Neuronal stem cell (in vitro differentiated cells): ENCODE results near the gene SV2B.

Source experiments
- DNase-seq: peaks from one replicate; pipeline ENCODE4 v3.0.0-alpha.2; 2013; ENCODE audit warnings: low spot score
- H2AFZ ChIP-seq: one replicate; pipeline ENCODE4 v1.6.1; 2013; ENCODE audit warnings: mild to moderate bottlenecking, low read length, inconsistent platforms
- H2AK5ac ChIP-seq: 2 replicates; pipeline ENCODE4 v1.6.1; 2013; ENCODE audit warnings: low read depth, mild to moderate bottlenecking, inconsistent platforms, low read length, moderate library complexity, mixed read lengths
- H2BK120ac ChIP-seq: 2 replicates; pipeline ENCODE4 v1.6.1; 2013; ENCODE audit warnings: low read depth, mild to moderate bottlenecking, inconsistent platforms, low read length, moderate library complexity, mixed read lengths
- H2BK12ac ChIP-seq: one replicate; pipeline ENCODE4 v1.6.1; 2013; ENCODE audit warnings: low read length, inconsistent platforms
- H2BK15ac ChIP-seq: 2 replicates; pipeline ENCODE4 v1.6.1; 2013; ENCODE audit warnings: mild to moderate bottlenecking, low read length, inconsistent platforms, mixed read lengths
- H2BK5ac ChIP-seq: one replicate; pipeline ENCODE4 v1.6.1; 2013; ENCODE audit warnings: inconsistent platforms, mild to moderate bottlenecking, low read length, moderate library complexity
- H3K14ac ChIP-seq: one replicate; pipeline ENCODE4 v1.6.1; 2013; ENCODE audit warnings: low read length, inconsistent platforms
- H3K18ac ChIP-seq: 2 replicates; pipeline ENCODE4 v1.6.1; 2013; ENCODE audit warnings: low read length, inconsistent platforms
- H3K23ac ChIP-seq: 2 replicates; pipeline ENCODE4 v1.6.1; 2013; ENCODE audit warnings: low read depth, mild to moderate bottlenecking, mixed read lengths, low read length, inconsistent platforms; ENCODE audit not compliant: poor library complexity
- H3K27ac ChIP-seq: replicated peaks from 3 replicates; pipeline ENCODE4 v1.5.1; 2013; ENCODE audit warnings: low read length, inconsistent platforms
- H3K27me3 ChIP-seq, 3 experiments: 2 replicates each; pipeline ENCODE4 v1.6.1; 2013; ENCODE audit warnings: low read length in 3 of 3, mild to moderate bottlenecking in 2 of 3, inconsistent platforms in 1 of 3, low read depth in 1 of 3, mixed read lengths in 1 of 3, moderate library complexity in 1 of 3; ENCODE audit not compliant: control insufficient read depth in 3 of 3, insufficient read depth in 3 of 3
- H3K36me3 ChIP-seq, 2 donors: replicated peaks in 1 of 2; 2 replicates each; pipeline ENCODE4 v1.6.1; 2013; ENCODE audit warnings: low read length in 2 of 2; ENCODE audit not compliant: control insufficient read depth in 2 of 2, insufficient read depth in 2 of 2
- H3K4ac ChIP-seq: 2 replicates; pipeline ENCODE4 v1.6.1; 2013; ENCODE audit warnings: inconsistent platforms, mild to moderate bottlenecking, low read length, moderate library complexity
- H3K4me1 ChIP-seq, 2 donors: 1 replicate in 1 of 2; 2 replicates in 1 of 2; pipeline ENCODE4 v1.6.1; 2013; ENCODE audit warnings: low read length in 2 of 2, low read depth in 1 of 2; ENCODE audit not compliant: control insufficient read depth in 2 of 2, insufficient read depth in 1 of 2
- H3K4me2 ChIP-seq: one replicate; pipeline ENCODE4 v1.6.1; 2013; ENCODE audit warnings: mild to moderate bottlenecking, low read length, inconsistent platforms; ENCODE audit not compliant: insufficient read depth, poor library complexity, severe bottlenecking
- H3K4me3 ChIP-seq, 2 donors: 2 replicates each; pipeline ENCODE4 v1.5.1; 2013; ENCODE audit warnings: low read length in 2 of 2, mild to moderate bottlenecking in 2 of 2, inconsistent platforms in 1 of 2, moderate library complexity in 1 of 2
- H3K79me1 ChIP-seq: one replicate; pipeline ENCODE4 v1.6.1; 2013; ENCODE audit warnings: low read depth, mild to moderate bottlenecking, inconsistent platforms, low read length, moderate library complexity
- H3K9ac ChIP-seq: one replicate; pipeline ENCODE4 v1.6.1; 2013; ENCODE audit warnings: mild to moderate bottlenecking, low read depth, low read length, inconsistent platforms; ENCODE audit not compliant: poor library complexity
- H3K9me3 ChIP-seq, 2 donors: replicated peaks in 1 of 2; 2 replicates each; pipeline versions ENCODE3 to v1.6.1; 2013; ENCODE audit warnings: low read length in 2 of 2, mild to moderate bottlenecking in 2 of 2, inconsistent platforms in 1 of 2, low read depth in 1 of 2, mixed read lengths in 1 of 2, moderate library complexity in 1 of 2; ENCODE audit not compliant: control insufficient read depth in 2 of 2, insufficient read depth in 1 of 2
- H4K8ac ChIP-seq: one replicate; pipeline ENCODE4 v1.6.1; 2013; ENCODE audit warnings: low read depth, mild to moderate bottlenecking, inconsistent platforms, low read length, moderate library complexity
- H4K91ac ChIP-seq: one replicate; pipeline ENCODE4 v1.6.1; 2013; ENCODE audit warnings: low read length, low read depth, mild to moderate bottlenecking, inconsistent platforms; ENCODE audit not compliant: poor library complexity
- WGBS, 2 donors: extraction: QIAGEN DNeasy Blood & Tissue Kit; methylation state at CpG; one replicate each; pipeline ENCODE4 v1.1.7; 2013; ENCODE audit warnings: missing lambda C conversion rate in 2 of 2, mixed read lengths in 1 of 2; ENCODE audit not compliant: insufficient read length in 2 of 2, insufficient replicate concordance in 1 of 2; ENCODE audit errors: extremely low coverage in 2 of 2; 5-methylcytosine and 5-hydroxymethylcytosine counted together

Gene SV2B

DNA sequence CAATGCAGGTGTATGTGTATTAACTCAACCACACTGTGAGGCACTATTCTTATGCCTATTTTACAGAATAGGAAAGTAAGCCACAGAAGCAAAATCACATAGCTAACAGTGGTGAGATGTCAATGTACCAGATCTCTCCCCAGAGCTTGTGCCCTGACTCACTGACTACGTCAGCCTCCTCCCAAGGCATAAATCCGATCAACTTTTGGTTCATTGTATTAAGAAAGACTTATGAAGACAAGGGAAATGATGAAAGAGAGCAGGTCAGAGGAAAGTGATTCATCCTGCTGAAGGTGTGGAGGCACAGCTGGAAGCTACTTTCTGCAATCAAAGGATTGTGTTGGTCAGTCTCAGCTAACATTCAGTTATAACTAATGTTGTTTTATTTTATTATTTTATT, 33.0 kb upstream of the SV2B start:
- no peak overlapping the region for H2BK15ac ChIP-seq
- peaks cover 0 to 5% of the 10 kb centered on the region in 2 donors for H3K4me1 ChIP-seq
- no peak for DNase-seq
- H3K9me3 ChIP-seq, result peaks cover 0 to 5% of the 10 kb centered on the region in 2 donors
- no peaks in the 10 kb centered on the region for H3K79me1 ChIP-seq
- H2BK5ac ChIP-seq, result no peak overlapping the region
- no peak overlapping the region for H3K18ac ChIP-seq
- no peak overlapping the region for H3K4me3 ChIP-seq
- H4K91ac ChIP-seq, result no peak overlapping the region
- no peak overlapping the region for H3K23ac ChIP-seq
- H2BK120ac ChIP-seq, result no peak overlapping the region
- H4K8ac ChIP-seq, result no peak overlapping the region
- H2AK5ac ChIP-seq, result no peak overlapping the region
- no peak overlapping the region for H3K9ac ChIP-seq
- no peak overlapping the region for H3K4ac ChIP-seq
- no peak overlapping the region for H2AFZ ChIP-seq
- H3K27me3 ChIP-seq, result peaks cover 0 to 8% (median 0%) of the 10 kb centered on the region in 3 experiments
- H3K27ac ChIP-seq, result no peak overlapping the region
- no peaks in the 10 kb centered on the region for H3K36me3 ChIP-seq
- no peak overlapping the region for H3K14ac ChIP-seq
- H3K4me2 ChIP-seq, result no peak overlapping the region
- WGBS, 2 donors, result no CpG with 5 or more reads among the region's 2 CpGs
- H2BK12ac ChIP-seq, result no peak overlapping the region

DNA sequence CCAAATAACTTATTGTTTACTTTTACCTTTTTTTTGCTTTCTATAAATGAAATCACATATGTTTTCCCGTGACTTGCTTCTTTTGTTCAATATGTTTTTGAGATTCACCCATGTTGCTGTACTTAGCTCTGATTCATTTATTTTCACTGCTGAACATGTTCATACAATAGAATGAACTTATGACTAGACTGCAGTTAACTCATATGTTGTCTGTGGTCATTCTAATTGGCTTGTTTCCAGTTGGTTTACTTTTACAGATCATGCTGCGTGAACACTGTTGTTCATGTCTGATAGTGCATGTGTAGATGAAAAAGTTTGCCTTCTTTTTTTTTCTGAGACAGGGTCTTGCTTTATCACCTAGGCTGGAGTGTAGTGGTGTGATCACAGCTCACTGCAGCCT, 31.6 kb upstream of the SV2B start:
- Histone ChIP-seq H2BK120ac (no peak overlapping the region), H3K27ac (no peak overlapping the region), H2BK12ac (no peak overlapping the region), H3K4me1 (peaks cover 0 to 2% of the 10 kb centered on the region in 2 donors), H4K91ac (no peak overlapping the region), H3K36me3 (no peaks in the 10 kb centered on the region), H3K18ac (no peak overlapping the region), H3K14ac (no peak overlapping the region), H3K9ac (no peak overlapping the region), H3K9me3 (peaks cover 0 to 5% of the 10 kb centered on the region in 2 donors), H3K23ac (no peak overlapping the region), H4K8ac (no peak overlapping the region), H2AK5ac (no peak overlapping the region), H3K27me3 (peaks cover 0 to 8% (median 0%) of the 10 kb centered on the region in 3 experiments), H3K4me3 (no peak overlapping the region), H2AFZ (no peak overlapping the region), H2BK5ac (no peak overlapping the region), H3K79me1 (no peaks in the 10 kb centered on the region), H3K4me2 (no peak overlapping the region), H3K4ac (no peak overlapping the region), H2BK15ac (no peak overlapping the region)
- DNase-seq, result no peak
- WGBS, 2 donors, result no CpG with 5 or more reads among the region's 2 CpGs

DNA sequence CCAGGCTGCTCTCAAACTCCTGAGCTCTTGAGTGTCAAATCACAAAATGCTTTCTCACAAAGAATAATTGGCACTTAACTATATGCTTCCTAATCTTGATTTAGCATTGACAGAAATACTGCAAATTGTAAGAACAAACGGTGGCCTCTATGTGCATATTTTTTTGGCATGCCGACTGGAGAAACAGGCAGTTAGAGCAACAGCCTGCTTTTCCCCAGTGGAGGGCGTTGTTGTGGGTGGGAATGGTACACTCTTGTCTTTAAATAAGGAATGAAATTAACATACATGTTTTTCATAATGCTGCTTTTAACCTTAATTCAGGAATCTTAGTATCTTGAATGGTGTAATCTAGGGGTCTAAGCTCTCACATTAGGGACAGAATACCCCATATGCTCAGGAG, 31.1 kb upstream of the SV2B start:
- H2BK120ac ChIP-seq, result no peak overlapping the region
- H3K27me3 ChIP-seq, result peaks cover 0 to 8% (median 0%) of the 10 kb centered on the region in 3 experiments
- no peaks in the 10 kb centered on the region for H3K79me1 ChIP-seq
- peaks cover 0 to 5% of the 10 kb centered on the region in 2 donors for H3K9me3 ChIP-seq
- H3K18ac ChIP-seq, result no peak overlapping the region
- no peak overlapping the region for H2BK5ac ChIP-seq
- no peak overlapping the region for H3K4me3 ChIP-seq
- no peak overlapping the region for H3K4me2 ChIP-seq
- no peak overlapping the region for H3K9ac ChIP-seq
- H2BK12ac ChIP-seq, result no peak overlapping the region
- no peak overlapping the region for H2AFZ ChIP-seq
- DNase-seq, result no peak
- no peak overlapping the region for H3K23ac ChIP-seq
- peaks cover 0 to 2% of the 10 kb centered on the region in 2 donors for H3K4me1 ChIP-seq
- H3K4ac ChIP-seq, result no peak overlapping the region
- no CpG with 5 or more reads among the region's 3 CpGs for WGBS, 2 donors
- H2BK15ac ChIP-seq, result no peak overlapping the region
- no peak overlapping the region for H4K91ac ChIP-seq
- H4K8ac ChIP-seq, result no peak overlapping the region
- no peak overlapping the region for H3K14ac ChIP-seq
- H3K36me3 ChIP-seq, result no peaks in the 10 kb centered on the region
- no peak overlapping the region for H2AK5ac ChIP-seq
- no peak overlapping the region for H3K27ac ChIP-seq

DNA sequence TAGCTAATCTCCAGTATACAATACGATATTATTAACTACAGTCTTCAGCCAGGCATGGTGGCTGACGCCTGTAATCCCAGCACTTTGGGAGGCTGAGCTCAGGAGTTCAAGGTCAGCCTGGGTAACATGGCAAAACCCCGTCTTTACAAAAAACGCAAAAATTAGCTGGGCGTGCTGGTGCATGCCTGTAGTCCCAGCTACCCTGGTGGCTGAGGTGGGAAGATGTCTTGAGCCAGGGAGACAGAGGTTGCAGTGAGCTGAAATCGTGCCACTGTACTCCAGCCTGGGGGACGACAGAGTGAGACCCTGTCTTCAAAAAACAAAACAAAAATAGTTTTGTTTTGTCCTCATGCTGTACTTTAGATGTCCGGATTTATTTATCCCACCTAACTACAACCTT, 29.2 kb upstream of the SV2B start:
- no CpG with 5 or more reads among the region's 8 CpGs for WGBS, 2 donors
- H2BK12ac ChIP-seq, result no peak overlapping the region
- no peak overlapping the region for H3K18ac ChIP-seq
- no peak overlapping the region for H3K4ac ChIP-seq
- no peak overlapping the region for H2AK5ac ChIP-seq
- no peak overlapping the region for H4K91ac ChIP-seq
- no peak overlapping the region for H2AFZ ChIP-seq
- no peaks in the 10 kb centered on the region for H3K36me3 ChIP-seq
- H3K9me3 ChIP-seq, result no peaks in the 10 kb centered on the region
- H3K4me2 ChIP-seq, result no peak overlapping the region
- H3K27ac ChIP-seq, result no peak overlapping the region
- H3K4me1 ChIP-seq, result peaks cover 0 to 2% of the 10 kb centered on the region in 2 donors
- H2BK120ac ChIP-seq, result no peak overlapping the region
- H3K23ac ChIP-seq, result no peak overlapping the region
- H3K14ac ChIP-seq, result no peak overlapping the region
- peaks cover 0 to 8% (median 0%) of the 10 kb centered on the region in 3 experiments for H3K27me3 ChIP-seq
- H3K4me3 ChIP-seq, result no peak overlapping the region
- no peak overlapping the region for H4K8ac ChIP-seq
- no peak overlapping the region for H2BK5ac ChIP-seq
- H3K9ac ChIP-seq, result no peak overlapping the region
- H2BK15ac ChIP-seq, result no peak overlapping the region
- H3K79me1 ChIP-seq, result no peaks in the 10 kb centered on the region
- no peak for DNase-seq
